Neural progenitor cell (in vitro differentiated cells): ENCODE data around the gene BRWD1.

ENCODE experiments used
- CTCF ChIP-seq: fragments of 200-600 bp; sonication (generic); IDR thresholded peaks from 2 replicates; pipeline ENCODE4 v1.5.1; 2017; ENCODE audit warnings: antibody characterized with exemption, mild to moderate bottlenecking
- EZH2 ChIP-seq: fragments of 200-600 bp; sonication (generic); IDR thresholded peaks from 2 replicates; pipeline ENCODE4 v1.6.1; 2017; ENCODE audit warnings: antibody characterized with exemption, mild to moderate bottlenecking, moderate library complexity
- EZH2phosphoT487 ChIP-seq: fragments of 200-600 bp; sonication (generic); IDR thresholded peaks from 2 replicates; pipeline ENCODE4 v1.6.1; 2017; ENCODE audit warnings: antibody characterized with exemption

- TF ChIP-seq CTCF: no peak
- no peak for TF ChIP-seq EZH2
- TF ChIP-seq EZH2phosphoT487: no peak
Measured at GRCh38 chr21:39349211-39350093, 36.0 kb upstream of the BRWD1 start.
